ENCODE results near the gene SLC1A1. TPM values are rescaled to one million over a fixed set of nuclear protein-coding genes. Genes with fewer than 3 reads are reported as not detected.
"Not testable (repeated sequence)": the region's sequence is repeated elsewhere in the genome, so short reads cannot be mapped to it uniquely, and the experiment has no call there.

SLC1A1 gene
- total RNA-seq, 1 donor from 2014 or later: 6.8 TPM

DNA sequence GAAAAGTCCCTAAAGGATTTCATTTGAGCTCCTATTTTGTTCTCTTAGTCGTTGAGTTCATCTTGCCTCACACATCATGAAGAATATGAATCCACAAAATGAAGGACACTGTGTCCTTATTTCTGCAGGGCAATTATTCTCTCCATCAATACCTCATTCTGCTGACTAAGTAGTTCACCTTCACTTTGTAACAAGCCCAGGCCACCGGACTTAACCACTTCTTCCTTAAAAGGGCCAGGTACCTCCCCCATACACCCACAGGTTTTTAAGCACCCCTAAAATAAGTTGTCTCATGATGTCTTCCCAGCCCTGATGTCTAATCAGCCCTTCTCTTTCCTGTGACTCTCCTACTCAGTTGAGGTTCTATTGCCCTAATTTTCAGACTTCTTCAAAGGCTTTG is 104.7 kb downstream of the SLC1A1 start:
- no peak for DNase-seq (ENCODE audit: extremely low spot score, unreplicated experiment)
- no peak overlapping the region for H3K4me3 Mint-ChIP-seq (ENCODE audit: unreplicated experiment)
- H3K9me3 Mint-ChIP-seq (ENCODE audit: unreplicated experiment): no peaks in the 10 kb centered on the region
- no peaks in the 10 kb centered on the region for H3K36me3 Mint-ChIP-seq (ENCODE audit: unreplicated experiment)
- TF ChIP-seq CTCF (IDR thresholded peaks at IDR 0.05): no peak
- no peak overlapping the region for H3K27ac Mint-ChIP-seq (ENCODE audit: unreplicated experiment)
- H3K27me3 Mint-ChIP-seq (ENCODE audit: unreplicated experiment): no peaks in the 10 kb centered on the region
- peaks cover 30% of the 10 kb centered on the region for H3K4me1 Mint-ChIP-seq (ENCODE audit: unreplicated experiment)

- no peak overlapping the region for H3K27ac Mint-ChIP-seq (ENCODE audit: unreplicated experiment)
- H3K36me3 Mint-ChIP-seq (ENCODE audit: unreplicated experiment): peaks cover 2% of the 10 kb centered on the region
- no peak for DNase-seq (ENCODE audit: extremely low spot score, unreplicated experiment)
- TF ChIP-seq CTCF (IDR thresholded peaks at IDR 0.05): no peak
- H3K4me1 Mint-ChIP-seq (ENCODE audit: unreplicated experiment): peaks cover 19% of the 10 kb centered on the region
- no peak overlapping the region for H3K4me3 Mint-ChIP-seq (ENCODE audit: unreplicated experiment)
- H3K27me3 Mint-ChIP-seq (ENCODE audit: unreplicated experiment): peaks cover 9% of the 10 kb centered on the region
- H3K9me3 Mint-ChIP-seq (ENCODE audit: unreplicated experiment): no peaks in the 10 kb centered on the region
Measured at GRCh38 chr9:4596165-4596922, 106.1 kb downstream of the SLC1A1 start.

- Mint-ChIP-seq H3K27ac (ENCODE audit: unreplicated experiment) (no peak overlapping the region), H3K4me1 (ENCODE audit: unreplicated experiment) (peaks cover 8% of the 10 kb centered on the region), H3K4me3 (ENCODE audit: unreplicated experiment) (no peak overlapping the region), H3K27me3 (ENCODE audit: unreplicated experiment) (peaks cover 14% of the 10 kb centered on the region), H3K9me3 (ENCODE audit: unreplicated experiment) (no peaks in the 10 kb centered on the region), H3K36me3 (ENCODE audit: unreplicated experiment) (peaks cover 5% of the 10 kb centered on the region)
- TF ChIP-seq CTCF (IDR thresholded peaks at IDR 0.05): no peak
- DNase-seq (ENCODE audit: extremely low spot score, unreplicated experiment): no peak
Measured at GRCh38 chr9:4600368-4600767, 110.1 kb downstream of the SLC1A1 start.

DNA sequence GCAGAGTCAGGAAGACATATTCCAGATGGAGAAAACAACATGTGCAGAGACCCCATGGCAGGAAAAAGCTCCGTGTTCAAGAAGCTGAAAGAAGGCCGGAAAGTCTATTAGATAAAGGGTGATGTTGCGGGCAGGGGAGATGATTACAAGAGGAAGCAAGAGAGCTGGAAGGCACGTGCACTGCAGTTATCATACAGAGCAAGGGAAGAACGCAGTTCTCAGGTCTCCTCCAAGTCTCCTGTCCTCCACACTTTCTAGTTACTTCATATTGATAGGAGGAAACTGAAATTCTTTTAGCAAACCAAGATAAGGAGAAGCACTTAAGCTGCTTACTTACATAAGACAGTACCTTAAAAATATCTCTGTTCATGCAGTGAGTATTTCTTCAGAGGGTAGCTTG is 113.6 kb downstream of the SLC1A1 start:
- peaks cover 5% of the 10 kb centered on the region for H3K36me3 Mint-ChIP-seq (ENCODE audit: unreplicated experiment)
- no peak overlapping the region for H3K4me3 Mint-ChIP-seq (ENCODE audit: unreplicated experiment)
- no peak for TF ChIP-seq CTCF (IDR thresholded peaks at IDR 0.05)
- no peaks in the 10 kb centered on the region for H3K9me3 Mint-ChIP-seq (ENCODE audit: unreplicated experiment)
- H3K27me3 Mint-ChIP-seq (ENCODE audit: unreplicated experiment): peaks cover 14% of the 10 kb centered on the region
- H3K27ac Mint-ChIP-seq (ENCODE audit: unreplicated experiment): no peak overlapping the region
- DNase-seq (ENCODE audit: extremely low spot score, unreplicated experiment): no peak
- no peaks in the 10 kb centered on the region for H3K4me1 Mint-ChIP-seq (ENCODE audit: unreplicated experiment)

DNA sequence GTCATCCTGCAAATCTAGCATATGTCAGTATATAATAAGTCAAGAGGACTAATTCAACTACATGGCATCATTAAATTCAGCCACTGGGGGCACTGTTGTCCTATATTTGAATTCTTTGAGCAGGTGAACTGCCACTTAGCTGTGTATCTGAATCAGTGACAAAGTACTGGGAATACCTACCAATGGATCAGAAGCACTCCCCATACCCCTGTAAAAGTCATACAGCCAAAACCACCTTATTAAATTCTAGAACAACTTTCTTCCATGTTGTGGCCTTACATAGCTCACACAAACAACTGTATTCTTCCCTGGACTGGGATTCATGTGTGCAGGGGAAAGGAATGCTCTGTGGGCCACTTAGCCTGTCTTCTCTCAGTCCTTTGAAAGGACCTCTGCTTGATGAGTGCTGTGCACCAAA is 114.4 kb downstream of the SLC1A1 start:
- TF ChIP-seq CTCF (IDR thresholded peaks at IDR 0.05): peak; percentile 72
- no peak overlapping the region for H3K27ac Mint-ChIP-seq (ENCODE audit: unreplicated experiment)

DNA sequence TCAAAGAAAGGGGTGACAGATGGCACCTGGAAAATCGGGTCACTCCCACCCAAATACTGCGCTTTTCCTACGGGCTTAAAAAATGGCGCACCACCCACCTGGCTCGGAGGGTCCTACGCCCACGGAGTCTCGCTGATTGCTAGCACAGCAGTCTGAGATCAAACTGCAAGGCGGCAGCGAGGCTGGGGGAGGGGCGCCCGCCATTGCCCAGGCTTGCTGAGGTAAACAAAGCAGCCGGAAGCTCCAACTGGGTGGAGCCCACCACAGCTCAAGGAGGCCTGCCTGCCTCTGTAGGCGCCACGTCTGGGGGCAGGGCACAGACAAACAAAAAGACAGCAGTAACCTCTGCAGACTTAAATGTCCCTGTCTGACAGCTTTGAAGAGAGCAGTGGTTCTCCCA is 115.8 kb downstream of the SLC1A1 start:
- not testable (repeated sequence) for H3K36me3 Mint-ChIP-seq (ENCODE audit: unreplicated experiment); H3K27me3 Mint-ChIP-seq (ENCODE audit: unreplicated experiment); H3K4me3 Mint-ChIP-seq (ENCODE audit: unreplicated experiment); H3K4me1 Mint-ChIP-seq (ENCODE audit: unreplicated experiment); H3K27ac Mint-ChIP-seq (ENCODE audit: unreplicated experiment); H3K9me3 Mint-ChIP-seq (ENCODE audit: unreplicated experiment); DNase-seq (ENCODE audit: extremely low spot score, unreplicated experiment)

More for the DNA sequence above, 114.4 kb downstream of the SLC1A1 start:
- no peaks in the 10 kb centered on the region for H3K9me3 Mint-ChIP-seq (ENCODE audit: unreplicated experiment)
- H3K4me1 Mint-ChIP-seq (ENCODE audit: unreplicated experiment): no peaks in the 10 kb centered on the region
- H3K4me3 Mint-ChIP-seq (ENCODE audit: unreplicated experiment): no peak overlapping the region
- peaks cover 5% of the 10 kb centered on the region for H3K36me3 Mint-ChIP-seq (ENCODE audit: unreplicated experiment)
- H3K27me3 Mint-ChIP-seq (ENCODE audit: unreplicated experiment): peaks cover 14% of the 10 kb centered on the region
- DNase-seq (ENCODE audit: extremely low spot score, unreplicated experiment): no peak

All from osteocyte (in vitro differentiated cells).